Measurements from ENCODE around the gene YPEL5.
"Not testable (repeated sequence)": the region's sequence is repeated elsewhere in the genome, so short reads cannot be mapped to it uniquely, and the experiment has no call there.

Gene YPEL5

GRCh38 chr2:30136764-30137444, 9.9 kb upstream of the YPEL5 start:
- no peak for DNase-seq (ENCODE audit: low read depth)

GRCh38 chr2:30139131-30139870, 7.5 kb upstream of the YPEL5 start:
- no peak for DNase-seq (ENCODE audit: low read depth)

- DNase-seq (ENCODE audit: low read depth): no peak
Measured at GRCh38 chr2:30141136-30141535, 5.7 kb upstream of the YPEL5 start.

- DNase-seq (ENCODE audit: low read depth): no peak
Measured at GRCh38 chr2:30144260-30144659, 2.5 kb upstream of the YPEL5 start.

- not testable (repeated sequence) for DNase-seq (ENCODE audit: low read depth)
Measured at GRCh38 chr2:30144951-30145350, 1.9 kb upstream of the YPEL5 start.

GRCh38 chr2:30145826-30146336, 926 bp upstream of the YPEL5 start:
- no peak for DNase-seq (ENCODE audit: low read depth)

- no peak for DNase-seq (ENCODE audit: low read depth)
Measured at GRCh38 chr2:30147196-30147714, 448 bp downstream of the YPEL5 start.

- DNase-seq (ENCODE audit: low read depth): no peak
Measured at GRCh38 chr2:30147715-30148610, 1.2 kb downstream of the YPEL5 start.

GRCh38 chr2:30148850-30149249, 2.0 kb downstream of the YPEL5 start:
- no peak for DNase-seq (ENCODE audit: low read depth)

- no peak for DNase-seq (ENCODE audit: low read depth)
Measured at GRCh38 chr2:30149513-30149912, 2.7 kb downstream of the YPEL5 start.

DNA sequence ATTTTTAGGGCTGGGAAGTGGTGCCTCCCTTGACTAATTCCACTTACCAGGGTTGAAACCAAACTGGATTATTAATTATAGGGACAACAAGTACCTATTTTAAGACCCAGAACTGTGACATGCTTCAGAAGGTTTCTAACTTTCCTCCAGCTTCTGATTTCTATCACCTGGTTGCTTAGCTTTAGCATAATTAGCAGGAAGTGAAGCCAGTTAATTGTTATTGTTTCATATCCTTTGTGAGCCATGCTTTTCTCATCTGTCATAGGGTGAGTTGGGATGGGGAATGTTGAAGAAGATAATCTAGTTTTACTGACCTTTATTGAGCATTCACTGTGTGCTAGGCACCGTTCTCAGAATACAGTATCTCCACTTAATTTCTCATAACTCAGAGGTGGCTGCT, 3.2 kb downstream of the YPEL5 start:
- no peak for DNase-seq (ENCODE audit: low read depth)

GRCh38 chr2:30150786-30151185, 4.0 kb downstream of the YPEL5 start:
- no peak for DNase-seq (ENCODE audit: low read depth)

DNA sequence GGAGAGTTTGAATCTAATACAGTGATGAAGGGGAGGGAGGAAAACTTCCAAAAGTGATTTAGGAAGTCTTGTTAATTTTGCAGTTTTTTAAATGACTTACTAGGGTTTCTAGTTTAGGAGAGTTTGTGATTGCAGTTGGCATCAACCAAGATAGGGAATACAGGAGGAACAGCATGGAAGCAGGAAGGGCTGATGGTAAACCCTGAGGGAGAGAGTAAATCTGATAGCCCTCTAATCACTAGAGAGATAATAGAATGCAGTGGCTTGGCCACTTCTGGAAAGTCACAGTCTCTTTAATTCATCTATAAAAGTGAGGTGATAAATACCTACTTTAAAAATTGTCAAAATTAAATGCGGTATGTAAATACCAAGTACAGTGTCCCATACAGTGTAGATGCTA, 5.6 kb downstream of the YPEL5 start:
- DNase-seq (ENCODE audit: low read depth): no peak

DNA sequence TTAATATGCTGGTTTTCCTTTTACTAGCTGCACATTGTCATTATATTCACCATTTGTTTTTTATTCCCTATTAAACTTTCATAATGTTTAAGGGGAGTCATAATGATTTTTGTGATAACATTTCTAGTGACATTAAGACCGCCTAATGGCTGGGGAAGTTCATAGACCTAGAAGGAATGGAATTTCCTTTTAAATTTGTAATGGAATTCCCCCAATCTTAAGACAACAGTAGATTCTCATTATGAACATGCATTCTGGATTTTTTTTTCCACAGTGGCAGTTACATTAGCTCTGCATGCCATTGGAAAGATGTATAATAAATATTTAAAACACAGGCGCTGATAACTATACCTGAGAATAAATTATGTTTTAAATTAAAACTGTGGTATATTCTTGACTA, 8.4 kb downstream of the YPEL5 start:
- DNase-seq (ENCODE audit: low read depth): no peak

- DNase-seq (ENCODE audit: low read depth): no peak
Measured at GRCh38 chr2:30155889-30156658, 9.3 kb downstream of the YPEL5 start.

GRCh38 chr2:30157616-30158015, 10.8 kb downstream of the YPEL5 start:
- no peak for DNase-seq (ENCODE audit: low read depth)

DNA sequence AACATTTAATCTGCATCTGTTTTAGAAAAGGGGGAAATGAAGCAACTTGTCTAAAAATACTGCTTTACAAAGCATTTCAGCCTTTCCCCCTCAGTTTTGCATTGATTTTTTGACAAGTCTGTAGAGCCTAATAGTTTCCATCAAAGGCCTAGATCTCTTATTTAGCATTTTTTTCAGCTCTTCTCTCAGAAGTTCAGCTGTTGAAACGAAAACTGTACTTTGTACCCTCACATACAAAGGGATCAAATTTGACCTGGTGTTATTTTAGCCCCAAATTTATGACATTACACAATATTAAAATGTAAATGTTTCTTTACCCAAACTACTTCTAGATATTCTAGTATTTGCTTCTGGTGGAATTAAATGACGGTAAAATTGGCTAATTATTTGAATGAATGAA, 13.0 kb downstream of the YPEL5 start:
- no peak for DNase-seq (ENCODE audit: low read depth)

DNA sequence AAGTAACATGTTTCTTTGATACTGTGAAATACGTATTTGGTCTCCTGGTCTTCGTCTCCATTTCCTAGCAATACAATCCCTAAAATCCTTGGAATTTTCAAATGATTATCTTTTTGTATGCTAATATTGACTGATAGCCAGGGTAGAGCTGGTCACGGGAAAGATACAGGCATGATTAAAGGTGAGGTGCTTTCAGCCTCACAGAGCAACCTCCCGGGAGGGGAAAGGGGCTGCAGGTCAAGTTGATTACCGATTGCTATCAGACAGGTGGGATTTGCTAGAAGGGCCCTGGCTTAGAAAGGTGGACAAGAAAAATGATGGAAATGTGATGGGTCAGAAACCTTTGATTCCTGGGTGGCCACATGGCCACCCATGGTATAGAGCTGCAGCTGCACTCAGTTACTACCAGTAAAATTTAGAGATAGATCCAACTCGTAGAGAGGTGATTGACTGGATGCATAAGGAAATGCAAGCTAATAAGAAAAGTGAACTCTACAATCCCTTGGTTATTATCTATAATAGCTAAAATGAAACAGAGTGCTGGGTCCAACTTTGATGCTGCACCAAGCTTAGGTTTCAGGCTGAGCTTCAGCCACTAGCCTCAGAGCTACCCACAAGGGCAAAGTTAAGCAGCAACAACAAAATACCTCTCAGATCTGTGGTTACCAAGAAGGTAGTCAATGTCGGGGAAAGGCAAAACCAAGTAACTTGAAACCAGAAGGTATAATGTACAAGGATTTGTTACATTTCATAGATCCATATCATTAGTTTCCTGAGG, 15.3 kb downstream of the YPEL5 start:
- DNase-seq (ENCODE audit: low read depth): no peak

- no peak for DNase-seq (ENCODE audit: low read depth)
Measured at GRCh38 chr2:30162806-30163205, 16.0 kb downstream of the YPEL5 start.

- no peak for DNase-seq (ENCODE audit: low read depth)
Measured at GRCh38 chr2:30164131-30164925, 17.5 kb downstream of the YPEL5 start.

Data from HS-5 (cell line).